ENCODE measurements around the gene DUSP19. TPM values are rescaled to one million over a fixed set of nuclear protein-coding genes. Genes with fewer than 3 reads are reported as not detected.
A peak's percentile ranks its signal among the peaks of the same experiment; 100 is the strongest.

Gene DUSP19
- total and polyA plus RNA-seq, 2 of the 13 experiments (the other 11 are each of a cell fraction or from before 2014, with no cell fraction given) = 1.3 to 1.9 TPM

- TF ChIP-seq ELK4 (CRISPR knock-in tag; IDR thresholded peaks at IDR 0.05; ENCODE audit: borderline replicate concordance) = no peak
- 0 out of 2 replicates have a peak, but pooled peaks have one; percentile 35 for TF ChIP-seq ZNF335 (CRISPR knock-in tag; IDR thresholded peaks at IDR 0.05)
- peak; percentile 86 for TF ChIP-seq ERF (CRISPR knock-in tag; IDR thresholded peaks at IDR 0.05)
- no peak for TF ChIP-seq ZNF777 (CRISPR knock-in tag; IDR thresholded peaks at IDR 0.05)
- no peak for TF ChIP-seq DNMT1 (CRISPR knock-in tag; IDR thresholded peaks at IDR 0.05)
- 0 out of 2 replicates have a peak, but pooled peaks have one; percentile 20 for TF ChIP-seq ONECUT2 (CRISPR knock-in tag; IDR thresholded peaks at IDR 0.05)
- TF ChIP-seq ZBTB10 (CRISPR knock-in tag; IDR thresholded peaks at IDR 0.05; ENCODE audit: borderline replicate concordance) = peak; percentile 83
- peak; percentile 82; the same call in 1 of the 2 replicates for TF ChIP-seq ZNF891 (CRISPR knock-in tag; IDR thresholded peaks at IDR 0.05)
- peak; percentile 93 for TF ChIP-seq POLR2AphosphoS5 (IDR thresholded peaks at IDR 0.05; ENCODE audit: low read depth, low read length)
- TF ChIP-seq ATRX (CRISPR knock-in tag; IDR thresholded peaks at IDR 0.05; ENCODE audit: borderline replicate concordance) = 0 out of 2 replicates have a peak, but pooled peaks have one; percentile 21
- TF ChIP-seq ZMAT5 (CRISPR knock-in tag; IDR thresholded peaks at IDR 0.05; ENCODE audit: borderline replicate concordance, low read depth) = no peak
- peak; percentile 76 for TF ChIP-seq ZSCAN31 (CRISPR knock-in tag; IDR thresholded peaks at IDR 0.05; ENCODE audit: low read depth)
- no peak for TF ChIP-seq ZBTB20 (CRISPR knock-in tag; IDR thresholded peaks at IDR 0.05; ENCODE audit: borderline replicate concordance, low read depth)
- no peak for TF ChIP-seq SMAD9 (CRISPR knock-in tag; IDR thresholded peaks at IDR 0.05)
- TF ChIP-seq XBP1 (CRISPR knock-in tag; IDR thresholded peaks at IDR 0.05) = no peak
- TF ChIP-seq REXO4 (CRISPR knock-in tag; IDR thresholded peaks at IDR 0.05; ENCODE audit: borderline replicate concordance) = no peak
- peak; percentile 92 for TF ChIP-seq ZFP91 (CRISPR knock-in tag; IDR thresholded peaks at IDR 0.05; ENCODE audit: borderline replicate concordance)
- TF ChIP-seq ZNF614 (CRISPR knock-in tag; IDR thresholded peaks at IDR 0.05; ENCODE audit: borderline replicate concordance) = peak; percentile 81; the same call in 1 of the 2 replicates
- TF ChIP-seq SIN3A (IDR thresholded peaks at IDR 0.05; ENCODE audit: borderline replicate concordance, low read depth, low read length) = peak; percentile 94
- peak; percentile 71; the same call in 1 of the 2 replicates for TF ChIP-seq ZNF224 (CRISPR knock-in tag; IDR thresholded peaks at IDR 0.05)
- TF ChIP-seq ZNF703 (CRISPR knock-in tag; IDR thresholded peaks at IDR 0.05; ENCODE audit: borderline replicate concordance) = peak; percentile 59; the same call in 1 of the 2 replicates
- no peak for TF ChIP-seq ZNF550 (CRISPR knock-in tag; IDR thresholded peaks at IDR 0.05; ENCODE audit: borderline replicate concordance)
- no peak for TF ChIP-seq ZBTB7A (CRISPR knock-in tag; IDR thresholded peaks at IDR 0.05)
- TF ChIP-seq MAFG (CRISPR knock-in tag; IDR thresholded peaks at IDR 0.05) = no peak
- TF ChIP-seq SKI (IDR thresholded peaks at IDR 0.05; ENCODE audit: partially characterized antibody) = peak; percentile 9
Observed at GRCh38 chr2:183124222-183124956, 45.8 kb downstream of the DUSP19 start, which contains the start of gene NUP35 (continued).
